ENCODE data around the gene TCOF1.

DNA sequence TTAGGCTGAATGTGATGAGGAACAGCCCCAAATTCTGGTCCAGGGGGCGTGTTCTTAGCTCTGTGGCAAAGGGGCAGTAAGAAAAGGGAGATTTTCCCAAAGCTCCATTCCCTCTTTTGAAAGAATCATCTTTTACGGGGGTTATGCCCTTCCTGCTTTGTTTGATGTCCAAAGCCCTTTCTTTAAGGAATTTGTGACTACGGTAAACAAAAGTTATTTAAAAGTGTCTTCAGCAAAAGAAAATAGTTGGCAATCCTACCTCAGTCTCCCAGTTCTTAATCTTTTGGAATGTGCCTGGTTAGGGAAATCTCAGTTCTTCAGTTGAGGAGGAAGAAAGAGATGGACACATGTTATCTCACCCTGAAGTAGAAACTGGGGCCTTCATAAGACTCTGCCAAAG, 30.4 kb upstream of the TCOF1 start:
- TF ChIP-seq POLR2A (IDR thresholded peaks at IDR 0.05; ENCODE audit: low read depth, low read length) (no peak), POLR2AphosphoS5 (IDR thresholded peaks at IDR 0.05; ENCODE audit: low read depth, low read length) (no peak), TAF1 (IDR thresholded peaks at IDR 0.05; ENCODE audit: low read depth, low read length) (no peak), POU2F2 (IDR thresholded peaks at IDR 0.05; ENCODE audit: low read depth, low read length) (no peak), SPI1 (IDR thresholded peaks at IDR 0.05; ENCODE audit: low read depth, low read length) (no peak)

All from GM12891 (cell line).